GM12864 (cell line): Measurements from ENCODE around the gene CTU1.

Source experiments
- DNase-seq: peaks from one replicate; pipeline ENCODE4 v3.0.0-alpha.2; 2011; ENCODE audit warnings: low read depth
- H3K4me3 ChIP-seq: 2 replicates; pipeline ENCODE4 v1.5.1; 2011; ENCODE audit warnings: mild to moderate bottlenecking, low read depth, low read length, control low read depth
- TF ChIP-seq, protein P1 (sequence below): IDR thresholded peaks from 2 replicates; pipeline ENCODE4 v1.5.1; 2011; ENCODE audit warnings: low read depth, mild to moderate bottlenecking, moderate library complexity, low read length, control low read depth, inconsistent platforms; ENCODE audit errors: missing control alignments

The CTU1 gene

GRCh38 chr19:51103926-51104341 lies 4.3 kb downstream of the CTU1 start:
- TF ChIP-seq, protein P1, sequence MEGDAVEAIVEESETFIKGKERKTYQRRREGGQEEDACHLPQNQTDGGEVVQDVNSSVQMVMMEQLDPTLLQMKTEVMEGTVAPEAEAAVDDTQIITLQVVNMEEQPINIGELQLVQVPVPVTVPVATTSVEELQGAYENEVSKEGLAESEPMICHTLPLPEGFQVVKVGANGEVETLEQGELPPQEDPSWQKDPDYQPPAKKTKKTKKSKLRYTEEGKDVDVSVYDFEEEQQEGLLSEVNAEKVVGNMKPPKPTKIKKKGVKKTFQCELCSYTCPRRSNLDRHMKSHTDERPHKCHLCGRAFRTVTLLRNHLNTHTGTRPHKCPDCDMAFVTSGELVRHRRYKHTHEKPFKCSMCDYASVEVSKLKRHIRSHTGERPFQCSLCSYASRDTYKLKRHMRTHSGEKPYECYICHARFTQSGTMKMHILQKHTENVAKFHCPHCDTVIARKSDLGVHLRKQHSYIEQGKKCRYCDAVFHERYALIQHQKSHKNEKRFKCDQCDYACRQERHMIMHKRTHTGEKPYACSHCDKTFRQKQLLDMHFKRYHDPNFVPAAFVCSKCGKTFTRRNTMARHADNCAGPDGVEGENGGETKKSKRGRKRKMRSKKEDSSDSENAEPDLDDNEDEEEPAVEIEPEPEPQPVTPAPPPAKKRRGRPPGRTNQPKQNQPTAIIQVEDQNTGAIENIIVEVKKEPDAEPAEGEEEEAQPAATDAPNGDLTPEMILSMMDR, result no peak
- no peak overlapping the region for H3K4me3 ChIP-seq
- no peak for DNase-seq

GRCh38 chr19:51102991-51103390 lies 5.2 kb downstream of the CTU1 start:
- TF ChIP-seq, protein P1, result no peak

DNA sequence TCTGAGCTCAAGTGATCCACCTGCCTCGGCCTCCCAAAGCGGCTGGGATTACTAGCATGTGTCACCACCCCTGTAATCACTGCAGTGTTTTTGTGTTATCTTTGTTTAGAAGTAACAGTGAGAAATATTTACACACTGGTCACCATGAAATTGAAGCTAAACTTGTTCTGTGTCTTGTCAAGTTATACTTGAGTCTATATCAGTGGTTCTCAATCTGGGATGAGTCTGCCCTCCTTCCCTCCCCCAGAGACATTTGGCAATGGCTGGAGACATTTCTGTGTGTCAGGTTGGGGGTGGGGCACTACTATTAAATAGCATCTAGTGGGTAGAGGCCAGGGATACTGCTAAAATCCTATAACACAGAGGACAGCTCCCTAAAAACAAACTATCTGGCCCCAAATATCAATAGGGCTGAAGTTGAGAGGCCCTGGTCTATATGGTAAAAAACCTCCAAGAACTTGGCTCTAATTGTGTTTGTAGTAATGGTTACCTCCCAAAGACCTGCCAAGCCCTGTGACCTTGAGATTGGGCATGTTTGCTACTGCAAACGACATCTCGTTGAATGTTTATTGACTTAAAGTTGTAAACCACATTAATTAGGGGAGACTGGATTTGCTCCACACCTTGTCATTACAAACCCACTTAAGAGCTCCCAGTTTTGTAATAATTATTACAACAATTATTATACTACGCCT lies 6.9 kb downstream of the CTU1 start:
- H3K4me3 ChIP-seq, result no peak overlapping the region
- DNase-seq, result no peak
- TF ChIP-seq, protein P1, result no peak

More at GRCh38 chr19:51102991-51103390, 5.2 kb downstream of the CTU1 start:
- H3K4me3 ChIP-seq, result no peak overlapping the region
- DNase-seq, result no peak

GRCh38 chr19:51100601-51101000 lies 7.6 kb downstream of the CTU1 start:
- no peak for DNase-seq
- H3K4me3 ChIP-seq, result no peak overlapping the region
- TF ChIP-seq, protein P1, result no peak

DNA sequence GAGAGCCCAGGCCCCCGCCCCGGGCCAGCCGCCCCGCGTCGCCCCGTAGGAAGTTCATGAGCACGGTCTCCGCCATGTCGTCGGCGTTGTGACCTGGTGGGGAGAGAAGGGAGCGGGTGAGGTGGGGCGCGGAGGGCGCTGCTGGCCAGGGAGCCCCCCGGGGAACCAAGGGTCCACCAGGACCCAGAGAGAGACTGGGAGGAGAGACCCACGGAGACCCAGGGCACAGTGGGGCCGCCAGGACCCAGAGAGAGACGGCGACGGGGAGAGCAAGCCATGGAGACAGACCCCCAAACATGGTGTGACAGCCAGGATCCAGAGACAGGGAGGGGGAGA lies 9.2 kb downstream of the CTU1 start:
- TF ChIP-seq, protein P1, result no peak
- no peak for DNase-seq
- H3K4me3 ChIP-seq, result no peak overlapping the region

GRCh38 chr19:51098365-51099046 lies 9.7 kb downstream of the CTU1 start:
- TF ChIP-seq, protein P1, result no peak
- H3K4me3 ChIP-seq, result no peak overlapping the region
- no peak for DNase-seq

GRCh38 chr19:51097796-51098195 lies 10.4 kb downstream of the CTU1 start:
- H3K4me3 ChIP-seq, result no peak overlapping the region
- TF ChIP-seq, protein P1, result no peak
- no peak for DNase-seq
